IPS-20b (cell line): Measurements from ENCODE around the gene TGM1.
"Not testable (repeated sequence)": the region's sequence is repeated elsewhere in the genome, so short reads cannot be mapped to it uniquely, and the experiment has no call there.

Experiments
- H3K27ac ChIP-seq: one replicate; pipeline ENCODE4 v1.5.1; 2013; ENCODE audit warnings: low read length
- H3K27me3 ChIP-seq: 2 replicates; pipeline ENCODE4 v1.6.1; 2013; ENCODE audit warnings: mild to moderate bottlenecking, low read length, inconsistent platforms; ENCODE audit not compliant: insufficient read depth
- H3K36me3 ChIP-seq: 2 replicates; pipeline ENCODE4 v1.6.1; 2013; ENCODE audit warnings: low read depth, mild to moderate bottlenecking, inconsistent platforms, low read length, moderate library complexity; ENCODE audit not compliant: insufficient read depth
- H3K4me1 ChIP-seq: 2 replicates; pipeline ENCODE4 v1.6.1; 2013; ENCODE audit warnings: mild to moderate bottlenecking, control low read depth, inconsistent platforms, low read length, moderate library complexity; ENCODE audit not compliant: insufficient read depth
- H3K4me3 ChIP-seq: 2 replicates; pipeline ENCODE4 v1.5.1; 2013; ENCODE audit warnings: mild to moderate bottlenecking, low read length, inconsistent platforms
- H3K9ac ChIP-seq: 2 replicates; pipeline ENCODE4 v1.6.1; 2013; ENCODE audit warnings: low read depth, mild to moderate bottlenecking, inconsistent platforms, low read length, moderate library complexity
- H3K9me3 ChIP-seq: 2 replicates; pipeline ENCODE4 v1.6.1; 2013; ENCODE audit warnings: mild to moderate bottlenecking, low read depth, low read length, inconsistent platforms; ENCODE audit not compliant: insufficient read depth

TGM1 gene

DNA sequence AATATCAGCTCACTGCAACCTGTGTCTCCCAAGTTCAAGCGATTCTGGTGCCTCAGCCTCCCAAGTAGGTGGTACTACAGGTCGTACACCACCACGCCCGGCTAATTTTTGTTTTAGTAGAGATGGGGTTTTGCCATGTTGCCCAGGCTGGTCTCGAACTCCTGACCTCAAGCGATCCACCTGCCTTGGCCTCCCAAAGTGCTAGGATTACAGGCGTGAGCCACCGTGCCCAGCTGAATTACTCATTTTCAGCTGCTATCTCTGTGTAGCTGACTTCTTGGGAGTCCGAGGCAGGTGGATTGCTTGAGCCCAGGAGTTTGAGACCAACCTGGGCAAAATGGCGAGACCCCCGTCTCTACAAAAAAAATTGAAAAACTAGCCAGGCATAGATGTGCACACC is 17.6 kb downstream of the TGM1 start:
- not testable (repeated sequence) for H3K4me3 ChIP-seq, H3K27ac ChIP-seq, H3K27me3 ChIP-seq, H3K36me3 ChIP-seq, H3K9me3 ChIP-seq, H3K4me1 ChIP-seq, H3K9ac ChIP-seq

DNA sequence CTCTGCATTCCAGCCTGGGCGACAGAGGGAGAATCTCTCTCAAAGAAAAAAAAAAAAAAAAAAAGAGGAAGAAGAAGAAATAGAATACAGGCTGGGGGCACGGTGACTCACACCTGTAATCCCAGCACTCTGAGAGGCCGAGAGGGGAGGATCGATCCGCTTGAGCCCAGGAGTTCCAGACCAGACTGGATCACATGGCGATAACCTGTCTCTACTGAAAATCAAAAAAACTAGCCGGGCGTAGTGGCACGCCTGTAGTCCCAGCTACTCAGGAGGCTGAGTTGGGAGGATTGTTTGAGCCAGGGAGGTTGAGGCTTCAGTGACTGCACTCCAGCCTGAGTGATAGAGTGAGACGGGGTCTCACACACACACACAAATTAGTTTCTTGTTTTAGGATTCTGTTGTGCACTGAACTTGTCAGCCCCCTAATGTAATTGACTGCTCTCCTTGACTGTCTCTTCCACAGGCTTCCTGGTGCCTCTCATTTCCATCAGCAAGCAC is 19.6 kb downstream of the TGM1 start:
- peak overlapping the region; percentile 85; the same call in 1 of the 2 replicates for H3K9ac ChIP-seq

GRCh38 chr14:24241829-24242443 is 21.0 kb downstream of the TGM1 start:
- peak overlapping the region; percentile 51 for H3K27ac ChIP-seq

More for the DNA sequence above, 19.6 kb downstream of the TGM1 start:
- Histone ChIP-seq H3K9me3 (no peaks in the 10 kb centered on the region), H3K4me1 (no peaks in the 10 kb centered on the region), H3K27me3 (no peaks in the 10 kb centered on the region), H3K27ac (no peak overlapping the region), H3K36me3 (peaks cover 29% of the 10 kb centered on the region), H3K4me3 (peak overlapping the region; percentile 91; the same call in 1 of the 2 replicates)

GRCh38 chr14:24240110-24240918 is 22.7 kb downstream of the TGM1 start:
- H3K9me3 ChIP-seq = no peaks in the 10 kb centered on the region
- no peak overlapping the region for H3K9ac ChIP-seq
- no peaks in the 10 kb centered on the region for H3K27me3 ChIP-seq
- peaks cover 58% of the 10 kb centered on the region for H3K36me3 ChIP-seq
- no peaks in the 10 kb centered on the region for H3K4me1 ChIP-seq
- no peak overlapping the region for H3K4me3 ChIP-seq
- no peak overlapping the region for H3K27ac ChIP-seq

More at GRCh38 chr14:24241829-24242443, 21.0 kb downstream of the TGM1 start:
- Histone ChIP-seq H3K9ac (peak overlapping the region; percentile 85), H3K27me3 (no peaks in the 10 kb centered on the region), H3K9me3 (no peaks in the 10 kb centered on the region), H3K4me3 (peak overlapping the region; percentile 91), H3K36me3 (peaks cover 43% of the 10 kb centered on the region), H3K4me1 (no peaks in the 10 kb centered on the region)

- Histone ChIP-seq H3K27ac (no peak overlapping the region), H3K36me3 (peaks cover 71% of the 10 kb centered on the region), H3K4me3 (no peak overlapping the region), H3K27me3 (no peaks in the 10 kb centered on the region), H3K9me3 (no peaks in the 10 kb centered on the region), H3K9ac (no peak overlapping the region), H3K4me1 (peaks cover under 1% of the 10 kb centered on the region)
Observed at GRCh38 chr14:24238527-24239037, 24.4 kb downstream of the TGM1 start.

DNA sequence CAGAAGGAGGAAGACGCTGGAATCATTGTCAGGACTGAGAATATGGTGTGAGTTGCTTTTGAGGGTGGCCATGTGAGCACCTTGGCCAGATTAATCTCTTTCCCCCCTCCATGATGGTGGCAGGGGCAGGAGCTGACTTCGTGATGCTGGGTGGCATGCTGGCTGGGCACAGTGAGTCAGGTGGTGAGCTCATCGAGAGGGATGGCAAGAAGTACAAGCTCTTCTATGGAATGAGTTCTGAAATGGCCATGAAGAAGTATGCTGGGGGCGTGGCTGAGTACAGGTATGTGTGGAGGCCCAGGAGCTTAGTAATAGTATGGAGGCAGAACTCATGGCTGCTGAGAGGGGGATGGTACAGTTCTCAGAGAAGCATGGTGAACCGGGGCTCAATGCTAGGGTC is 24.9 kb downstream of the TGM1 start:
- no peak overlapping the region for H3K27ac ChIP-seq
- H3K4me3 ChIP-seq = no peak overlapping the region
- peaks cover 5% of the 10 kb centered on the region for H3K4me1 ChIP-seq
- peaks cover 71% of the 10 kb centered on the region for H3K36me3 ChIP-seq
- H3K9me3 ChIP-seq = no peaks in the 10 kb centered on the region
- no peak overlapping the region for H3K9ac ChIP-seq
- no peaks in the 10 kb centered on the region for H3K27me3 ChIP-seq

DNA sequence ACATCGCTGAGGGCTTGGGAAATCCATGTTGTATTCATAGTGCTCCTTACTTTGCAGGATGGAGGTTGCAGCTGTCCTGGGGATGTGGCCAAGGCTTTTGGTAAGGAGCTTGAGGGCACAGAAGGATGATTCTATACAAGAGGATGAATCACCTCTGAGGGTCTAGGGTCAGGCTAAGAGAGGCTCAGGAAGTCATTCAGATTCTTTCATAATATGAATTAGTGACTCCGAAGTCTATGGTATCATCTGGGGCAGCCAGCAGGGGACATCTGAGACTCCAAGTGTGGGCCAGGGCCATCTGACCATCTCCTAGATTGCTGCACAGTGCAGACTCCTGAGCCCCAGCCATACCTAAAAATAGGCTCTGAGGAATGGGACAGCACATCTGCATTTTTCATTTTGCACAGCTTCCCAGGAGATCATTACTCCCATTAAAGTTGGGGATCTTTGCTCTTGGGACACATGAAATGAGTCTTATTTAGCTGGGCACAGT is 25.5 kb downstream of the TGM1 start:
- Histone ChIP-seq H3K27me3 (no peaks in the 10 kb centered on the region), H3K4me3 (no peak overlapping the region), H3K36me3 (peaks cover 71% of the 10 kb centered on the region), H3K9ac (no peak overlapping the region), H3K27ac (no peak overlapping the region), H3K4me1 (peaks cover 5% of the 10 kb centered on the region), H3K9me3 (no peaks in the 10 kb centered on the region)

- H3K9me3 ChIP-seq = no peaks in the 10 kb centered on the region
- no peak overlapping the region for H3K9ac ChIP-seq
- H3K27ac ChIP-seq = no peak overlapping the region
- H3K4me1 ChIP-seq = peaks cover 5% of the 10 kb centered on the region
- peaks cover 71% of the 10 kb centered on the region for H3K36me3 ChIP-seq
- no peak overlapping the region for H3K4me3 ChIP-seq
- no peaks in the 10 kb centered on the region for H3K27me3 ChIP-seq
Observed at GRCh38 chr14:24236689-24237462, 26.1 kb downstream of the TGM1 start.

DNA sequence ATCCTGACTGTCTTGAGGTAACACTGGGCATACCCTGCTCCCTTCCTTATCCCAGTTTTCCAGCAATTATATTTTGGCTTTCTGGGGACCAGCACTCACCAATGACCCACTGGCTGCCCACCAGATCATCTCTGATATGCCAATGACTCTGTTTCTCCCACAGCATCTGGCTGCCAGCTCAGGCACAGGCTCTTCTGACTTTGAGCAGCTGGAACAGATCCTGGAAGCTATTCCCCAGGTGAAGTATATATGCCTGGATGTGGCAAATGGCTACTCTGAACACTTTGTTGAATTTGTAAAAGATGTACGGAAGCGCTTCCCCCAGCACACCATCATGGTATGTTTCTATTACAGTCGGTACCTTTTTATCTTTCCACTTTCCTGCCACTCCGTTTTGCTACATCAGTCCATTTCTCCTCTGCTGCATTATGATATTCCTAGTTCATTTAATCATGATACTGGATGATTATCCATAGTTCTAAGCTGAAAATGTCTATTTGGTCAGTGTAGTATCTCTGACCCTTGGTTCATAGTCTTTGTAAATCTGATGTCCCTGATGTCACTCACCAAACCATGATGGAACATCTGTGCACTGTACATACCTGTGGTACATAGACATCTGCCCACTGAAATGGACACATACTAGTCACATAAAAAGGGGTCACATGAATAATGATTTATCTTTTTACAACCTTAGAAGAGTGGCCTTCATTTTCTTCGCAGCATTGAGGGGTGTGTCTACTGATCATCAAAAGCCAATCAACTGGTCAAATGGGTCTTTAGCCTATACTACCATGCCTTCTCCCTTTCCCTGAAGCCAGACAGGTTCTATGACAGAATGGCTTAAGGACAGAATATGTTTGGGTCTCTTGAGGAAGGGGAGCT is 26.9 kb downstream of the TGM1 start:
- no peak overlapping the region for H3K27ac ChIP-seq
- H3K4me3 ChIP-seq = no peak overlapping the region
- H3K9ac ChIP-seq = no peak overlapping the region
- H3K4me1 ChIP-seq = peaks cover 5% of the 10 kb centered on the region
- no peaks in the 10 kb centered on the region for H3K27me3 ChIP-seq
- H3K36me3 ChIP-seq = peaks cover 69% of the 10 kb centered on the region
- no peaks in the 10 kb centered on the region for H3K9me3 ChIP-seq

- no peak overlapping the region; the same call in 1 of the 2 replicates for H3K9ac ChIP-seq
- no peaks in the 10 kb centered on the region for H3K9me3 ChIP-seq
- peaks cover 52% of the 10 kb centered on the region for H3K36me3 ChIP-seq
- H3K4me3 ChIP-seq = 0 out of 2 replicates have a peak overlapping the region, but pooled peaks have one; percentile 90
- no peaks in the 10 kb centered on the region for H3K27me3 ChIP-seq
- H3K4me1 ChIP-seq = peaks cover 5% of the 10 kb centered on the region
- H3K27ac ChIP-seq = no peak overlapping the region
Observed at GRCh38 chr14:24234095-24235005, 28.6 kb downstream of the TGM1 start.
